RWPE2 (cell line): ENCODE results near the gene GP5.

Experiments used
- ATAC-seq: fragments of 200-7000 bp; cut with Tn5 transposase; 3 replicates; pipeline ENCODE4 v1.9.1; 2021; ENCODE audit warnings: low read depth
- DNase-seq: peaks from one replicate; pipeline ENCODE4 v3.0.0-alpha.2; 2020; ENCODE audit warnings: low spot score
- H3K27ac ChIP-seq: fragments of 450-650 bp; 2 replicates; pipeline ENCODE4 v1.5.1; 2017; ENCODE audit warnings: mild to moderate bottlenecking; ENCODE audit not compliant: poor library complexity, severe bottlenecking
- H3K27me3 ChIP-seq: fragments of 250-450 bp; sonication (Bioruptor Pico); 2 replicates; pipeline ENCODE4 v1.5.1; 2021; ENCODE audit warnings: mild to moderate bottlenecking, moderate library complexity; ENCODE audit not compliant: insufficient read depth, poor library complexity, severe bottlenecking
- H3K36me3 ChIP-seq: fragments of 250-450 bp; sonication (Bioruptor Pico); 2 replicates; pipeline ENCODE4 v1.5.1; 2020; ENCODE audit warnings: low read depth, mild to moderate bottlenecking, moderate library complexity
- H3K4me1 ChIP-seq: fragments of 250-450 bp; sonication (Bioruptor Pico); 2 replicates; pipeline ENCODE4 v1.5.1; 2021; ENCODE audit warnings: mild to moderate bottlenecking, moderate library complexity; ENCODE audit not compliant: insufficient read depth, poor library complexity, severe bottlenecking
- H3K4me3 ChIP-seq: fragments of 250-450 bp; sonication (Bioruptor Pico); 2 replicates; pipeline ENCODE4 v1.5.1; 2021; ENCODE audit warnings: mild to moderate bottlenecking, moderate library complexity; ENCODE audit not compliant: severe bottlenecking
- H3K9me3 ChIP-seq: fragments of 250-450 bp; sonication (Bioruptor Pico); 2 replicates; pipeline ENCODE4 v1.5.1; 2021; ENCODE audit warnings: mild to moderate bottlenecking, moderate library complexity; ENCODE audit not compliant: severe bottlenecking
- CTCF ChIP-seq: fragments of 450-650 bp; IDR thresholded peaks from one replicate; pipeline ENCODE4 v1.5.1; 2017; ENCODE audit warnings: mild to moderate bottlenecking, moderate library complexity; ENCODE audit not compliant: poor library complexity, severe bottlenecking

Gene GP5

GRCh38 chr3:194351080-194351672, 47.9 kb downstream of the GP5 start, which contains the start of gene CPN2:
Gene CPN2, minus strand, starts transcription at chr3:194351328. Its CDS starts 8,626 bp downstream, at chr3:194342702.
- Histone ChIP-seq H3K9me3 (no peaks in the 10 kb centered on the region), H3K4me1 (no peaks in the 10 kb centered on the region), H3K27ac (no peak within 1 kb of the TSS), H3K36me3 (no peaks in the 10 kb centered on the region), H3K27me3 (no peaks in the 10 kb centered on the region), H3K4me3 (no peak within 1 kb of the TSS)
- no peak for ATAC-seq
- peak; percentile 39 for DNase-seq
- no peak for TF ChIP-seq CTCF

- no peak overlapping the region for H3K4me3 ChIP-seq
- H3K27ac ChIP-seq: no peak overlapping the region
- ATAC-seq: no peak
Measured at GRCh38 chr3:194350726-194351071, 48.4 kb downstream of the GP5 start.

DNA sequence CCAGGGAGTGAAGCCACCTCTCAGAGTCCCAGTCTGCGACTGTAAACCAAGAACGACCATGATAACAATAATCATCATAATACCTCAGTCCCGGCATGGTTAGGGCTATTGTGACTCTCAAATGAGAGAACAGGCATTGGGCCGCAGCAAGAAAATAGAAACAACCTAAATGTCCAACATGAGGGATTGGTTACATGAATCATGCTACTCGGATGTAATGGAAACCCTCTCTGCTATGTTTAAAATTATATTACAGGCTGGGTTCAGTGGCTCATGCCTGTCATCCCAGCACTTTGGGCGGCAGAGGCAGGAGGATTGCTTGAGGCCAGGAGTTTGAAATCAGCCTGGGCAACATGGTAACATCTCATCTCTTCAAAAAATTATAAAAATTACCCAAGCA, 50.7 kb downstream of the GP5 start:
- no peak for TF ChIP-seq CTCF
- Histone ChIP-seq H3K27ac (no peak overlapping the region), H3K27me3 (no peaks in the 10 kb centered on the region), H3K36me3 (no peaks in the 10 kb centered on the region), H3K4me1 (no peaks in the 10 kb centered on the region), H3K9me3 (no peaks in the 10 kb centered on the region), H3K4me3 (no peak overlapping the region)
- ATAC-seq (no peak), DNase-seq (no peak)

More at GRCh38 chr3:194350726-194351071, 48.4 kb downstream of the GP5 start:
- no peaks in the 10 kb centered on the region for H3K9me3 ChIP-seq
- no peaks in the 10 kb centered on the region for H3K36me3 ChIP-seq
- no peaks in the 10 kb centered on the region for H3K27me3 ChIP-seq
- no peaks in the 10 kb centered on the region for H3K4me1 ChIP-seq
- DNase-seq: no peak
- TF ChIP-seq CTCF: no peak

- no peak overlapping the region for H3K27ac ChIP-seq
- no peak for DNase-seq
Measured at GRCh38 chr3:194346621-194347020, 52.4 kb downstream of the GP5 start.

More at GRCh38 chr3:194346621-194347020, 52.4 kb downstream of the GP5 start:
- H3K9me3 ChIP-seq: no peaks in the 10 kb centered on the region
- H3K27me3 ChIP-seq: no peaks in the 10 kb centered on the region
- no peaks in the 10 kb centered on the region for H3K36me3 ChIP-seq
- H3K4me3 ChIP-seq: no peak overlapping the region
- no peaks in the 10 kb centered on the region for H3K4me1 ChIP-seq
- no peak for ATAC-seq
- TF ChIP-seq CTCF: no peak
